HG02852 (cell line): ENCODE data around the gene RERE.

ENCODE experiments used
- ATAC-seq: cut with Tn5 transposase; IDR thresholded peaks from one replicate; pipeline ENCODE4 v1.9.1; 2021; ENCODE audit warnings: mild to moderate bottlenecking, moderate library complexity; ENCODE audit not compliant: unreplicated experiment

Gene RERE

GRCh38 chr1:8560035-8560434 is 257.4 kb downstream of the RERE start:
- ATAC-seq, result no peak

- no peak for ATAC-seq
These were observed 261.9 kb downstream of the RERE start for GRCh38 chr1:8555582-8555981.

GRCh38 chr1:8554956-8555534 is 262.4 kb downstream of the RERE start:
- ATAC-seq, result no peak

GRCh38 chr1:8552820-8553397 is 264.5 kb downstream of the RERE start:
- ATAC-seq, result no peak

GRCh38 chr1:8551613-8552489 is 265.6 kb downstream of the RERE start:
- no peak for ATAC-seq

- no peak for ATAC-seq
These were observed 266.4 kb downstream of the RERE start for GRCh38 chr1:8551057-8551456.

GRCh38 chr1:8547791-8548190 is 269.6 kb downstream of the RERE start:
- ATAC-seq, result no peak

GRCh38 chr1:8545078-8545477 is 272.4 kb downstream of the RERE start:
- ATAC-seq, result no peak

- ATAC-seq, result no peak
These were observed 272.8 kb downstream of the RERE start for GRCh38 chr1:8544644-8545043.

- ATAC-seq, result no peak
These were observed 273.5 kb downstream of the RERE start for GRCh38 chr1:8543965-8544364.

- no peak for ATAC-seq
These were observed 275.4 kb downstream of the RERE start for GRCh38 chr1:8541961-8542521.

- ATAC-seq, result no peak
These were observed 276.5 kb downstream of the RERE start for GRCh38 chr1:8540971-8541370.

- ATAC-seq, result no peak
These were observed 277.0 kb downstream of the RERE start for GRCh38 chr1:8540261-8540941.

- no peak for ATAC-seq
These were observed 277.8 kb downstream of the RERE start for GRCh38 chr1:8539683-8540082.

- no peak for ATAC-seq
These were observed 278.9 kb downstream of the RERE start for GRCh38 chr1:8538502-8538901.

- no peak for ATAC-seq
These were observed 279.4 kb downstream of the RERE start for GRCh38 chr1:8537991-8538390.

- no peak for ATAC-seq
These were observed 280.9 kb downstream of the RERE start for GRCh38 chr1:8536515-8536914.

- ATAC-seq, result no peak
These were observed 283.5 kb downstream of the RERE start for GRCh38 chr1:8533907-8534306.

- no peak for ATAC-seq
These were observed 284.3 kb downstream of the RERE start for GRCh38 chr1:8533124-8533523.

GRCh38 chr1:8529901-8530300 is 287.5 kb downstream of the RERE start:
- no peak for ATAC-seq

GRCh38 chr1:8527941-8528340 is 289.5 kb downstream of the RERE start:
- ATAC-seq, result no peak
